Adipose tissue (tissue), 3 donors: ENCODE measurements around the gene IER2. TPM values are rescaled to one million over a fixed set of nuclear protein-coding genes. Genes with fewer than 3 reads are reported as not detected.

Experiments
- H3K27ac ChIP-seq: one replicate; pipeline ENCODE4 v1.5.1; 2013; ENCODE audit warnings: low read depth, low read length
- WGBS, 3 donors: extraction: QIAGEN DNeasy Blood & Tissue Kit; methylation state at CpG; one replicate each; pipeline ENCODE4 v1.1.7; 2013; 5-methylcytosine and 5-hydroxymethylcytosine counted together
- polyA plus RNA-seq, 3 donors: library from polyadenylated mRNA; stranded (reverse); fragments of 200-250 nt; gene quantifications; one replicate each; pipeline ENCODE4 v1.2.3, GENCODE V29; 2013
- donor health status: healthy with polysubstance abuse.
- donor health status: Bipolar disorder and iron deficiency.
- donor health status: healthy.

The IER2 gene
- polyA plus RNA-seq, 3 donors = 65.5 to 532 (median 190) TPM

DNA sequence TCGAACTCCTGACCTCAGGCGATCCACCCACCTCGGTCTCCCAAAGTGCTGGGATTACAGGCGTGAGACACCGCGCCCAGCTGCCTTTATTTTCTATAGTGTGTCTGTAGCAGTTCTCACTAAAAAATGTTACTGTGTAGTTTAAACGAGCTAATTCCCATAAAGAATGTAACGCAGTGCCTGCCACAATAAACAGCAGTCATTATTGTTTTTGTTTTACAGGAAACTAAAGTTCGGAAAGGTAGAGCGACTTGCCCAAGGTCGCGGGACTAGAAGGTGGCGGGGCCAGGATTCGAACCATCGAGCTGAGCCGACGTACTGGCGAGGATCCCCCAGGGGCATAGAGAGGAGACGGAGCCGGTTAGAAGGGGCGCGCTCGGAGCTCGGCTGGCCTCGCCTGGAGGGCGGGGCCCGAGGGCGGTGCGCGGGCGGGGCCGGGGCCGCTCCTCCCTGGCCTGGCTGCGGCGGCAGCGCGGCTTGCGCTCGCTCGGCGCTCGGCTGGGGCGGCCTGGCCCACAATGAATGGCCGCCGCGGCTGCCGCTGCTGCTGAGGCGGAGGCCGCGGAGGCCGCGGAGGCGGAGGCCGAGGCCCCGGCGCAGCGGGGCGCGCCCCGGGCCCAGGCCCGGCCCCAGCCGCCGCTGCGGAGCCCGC lies 32.3 kb upstream of the IER2 start, which contains the start of gene NACC1:
TSS of gene NACC1 (plus strand) at position 493 of the 652 bp plus-strand sequence. CDS start 16,944 bp downstream, outside the sequence.
- WGBS, 3 donors = 2 to 3% (median 3%) methylated on average over 39 to 65 of the region's 65 CpGs
- no peak within 1 kb of the TSS for H3K27ac ChIP-seq

DNA sequence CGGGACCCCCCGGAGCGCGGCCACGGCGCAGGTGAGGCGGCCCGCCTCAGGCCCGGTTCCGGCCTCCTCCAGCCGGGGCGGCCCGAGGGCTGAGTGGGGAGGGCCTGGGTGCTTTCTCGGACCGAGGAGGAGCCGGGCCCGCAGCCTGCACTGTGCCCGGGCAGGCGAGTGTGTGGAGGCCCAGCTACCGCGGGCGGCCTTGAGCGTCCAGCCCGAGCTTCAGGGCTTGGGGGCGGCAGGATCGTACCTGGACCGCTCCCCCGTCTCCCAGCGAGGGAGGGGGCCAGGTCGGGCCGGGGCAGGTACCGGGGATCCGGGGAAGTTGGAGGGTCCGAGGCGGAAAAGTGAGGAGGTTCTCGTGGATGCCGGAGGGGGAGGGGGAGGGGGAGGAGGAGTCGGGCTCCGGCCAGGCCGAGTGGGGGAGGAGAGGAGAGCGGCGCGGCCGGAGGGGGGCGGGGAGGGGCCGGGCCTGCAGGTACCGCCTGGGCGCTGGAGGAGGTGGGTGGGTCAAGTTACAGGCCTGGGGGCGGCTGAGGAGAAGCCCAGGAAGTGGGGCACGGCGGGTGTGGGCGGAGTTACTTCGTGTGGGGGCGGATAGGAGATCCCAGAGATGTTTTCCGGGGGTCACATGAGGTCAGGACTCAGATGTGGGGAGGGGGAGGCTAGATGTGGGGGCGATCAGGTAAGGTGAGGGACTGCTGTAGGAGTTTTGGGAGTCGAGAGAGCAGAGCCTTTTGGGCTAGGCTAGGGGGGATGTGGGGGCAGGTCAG lies 31.6 kb upstream of the IER2 start:
- 0 to 1% (median 1%) methylated on average over 35 to 57 of the region's 57 CpGs for WGBS, 3 donors
- no peak overlapping the region for H3K27ac ChIP-seq

DNA sequence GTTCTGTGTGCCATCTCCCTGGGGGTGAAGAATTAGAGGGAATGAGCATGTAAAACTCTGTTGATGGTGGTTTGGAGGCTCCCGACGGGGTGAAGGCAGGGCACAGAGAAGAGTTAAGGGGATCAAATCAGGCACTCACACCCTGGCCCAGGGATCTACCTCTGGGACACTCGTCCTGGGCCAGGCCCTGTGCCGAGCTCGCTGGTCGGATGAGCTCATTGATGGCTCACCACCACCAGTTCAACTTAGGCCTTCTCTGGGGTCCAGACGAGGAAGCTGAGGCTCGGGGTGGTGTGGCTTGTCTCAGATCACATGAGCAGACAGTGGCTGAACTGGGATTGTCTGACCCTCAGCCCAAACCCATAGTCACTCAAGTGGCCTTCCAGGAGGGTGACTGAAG lies 30.6 kb upstream of the IER2 start:
- no peak overlapping the region for H3K27ac ChIP-seq
- 63 to 83% (median 66%) methylated on average over 8 of the region's 8 CpGs for WGBS, 3 donors

DNA sequence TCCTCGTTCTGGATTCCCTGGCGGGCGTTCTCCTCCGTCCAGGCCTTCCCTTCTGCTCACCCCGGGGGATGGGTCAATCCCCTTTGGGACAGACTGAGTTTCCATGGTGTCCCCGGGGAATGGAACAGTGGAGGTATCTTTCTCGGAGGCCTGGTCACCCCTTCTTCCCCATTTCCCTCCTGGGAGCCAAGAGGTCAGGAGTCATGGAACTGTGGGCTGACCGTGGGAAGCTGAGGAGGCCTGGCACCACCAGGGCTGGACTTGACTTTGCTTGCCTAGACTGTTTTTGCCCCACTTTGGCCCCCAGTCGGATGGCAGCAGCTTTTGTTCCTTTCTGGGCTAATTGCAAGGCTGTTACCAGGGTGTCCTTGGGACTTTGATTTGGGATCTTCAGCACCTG lies 30.2 kb upstream of the IER2 start:
- H3K27ac ChIP-seq = no peak overlapping the region
- WGBS, 3 donors = 78 to 83% (median 83%) methylated on average over 9 of the region's 9 CpGs

DNA sequence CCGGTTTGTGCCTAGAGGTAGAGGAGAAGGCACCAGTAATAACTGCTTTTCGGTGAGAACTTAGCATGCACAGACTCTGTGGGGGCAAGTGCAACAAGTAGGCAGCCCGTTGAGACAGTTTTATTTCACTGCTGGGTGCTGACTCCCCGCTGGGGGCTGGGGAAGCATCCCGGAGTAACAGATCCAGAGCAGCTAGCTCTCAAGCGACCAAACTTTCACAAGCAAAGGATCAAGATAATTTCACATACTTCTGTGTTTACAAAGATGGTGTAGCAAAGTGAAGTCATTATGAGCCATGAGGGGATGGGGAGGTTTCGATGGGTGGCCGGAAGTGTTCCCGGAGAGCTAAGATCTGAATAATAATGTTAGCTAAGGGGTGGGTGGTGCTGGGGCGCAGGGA lies 29.4 kb upstream of the IER2 start:
- WGBS, 3 donors = 73 to 80% (median 76%) methylated on average over 10 of the region's 10 CpGs
- H3K27ac ChIP-seq = no peak overlapping the region

DNA sequence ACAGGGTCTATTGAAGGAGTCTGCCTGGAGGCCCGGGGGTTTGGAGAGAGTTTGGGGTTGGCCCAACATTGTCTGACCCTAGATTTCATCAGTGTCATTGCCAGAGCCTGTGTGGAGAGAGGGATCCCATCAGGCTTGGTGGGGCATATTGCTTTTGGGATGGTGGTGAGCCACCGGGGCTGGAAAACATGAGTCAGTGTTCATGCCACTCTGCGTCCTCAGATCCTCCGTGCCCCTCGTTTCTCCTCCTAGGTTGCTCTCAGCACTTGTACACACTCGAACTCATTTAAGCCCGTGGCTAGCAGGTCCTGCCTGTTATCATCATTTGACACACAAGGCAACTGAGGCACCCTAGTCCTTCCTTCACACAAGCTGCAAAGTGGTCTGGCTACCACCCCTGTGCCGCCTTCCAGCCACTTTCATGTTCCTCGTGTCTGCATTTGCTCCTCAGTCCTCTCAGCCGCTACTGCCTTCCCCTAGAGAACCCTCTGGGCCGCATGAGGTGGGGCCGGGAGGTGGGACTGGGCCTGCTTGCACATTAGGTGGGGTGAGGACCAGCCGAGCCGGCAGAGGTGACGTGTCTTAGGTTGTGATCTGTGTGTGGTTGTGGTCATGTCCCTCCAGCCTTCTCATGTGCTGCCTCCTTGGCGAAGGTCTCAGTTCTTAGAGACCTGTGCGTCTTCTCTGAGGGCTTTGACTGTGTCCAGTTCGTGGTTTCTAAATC lies 28.5 kb upstream of the IER2 start:
- H3K27ac ChIP-seq = no peak overlapping the region
- WGBS, 3 donors = 79 to 84% (median 80%) methylated on average over 18 of the region's 18 CpGs

DNA sequence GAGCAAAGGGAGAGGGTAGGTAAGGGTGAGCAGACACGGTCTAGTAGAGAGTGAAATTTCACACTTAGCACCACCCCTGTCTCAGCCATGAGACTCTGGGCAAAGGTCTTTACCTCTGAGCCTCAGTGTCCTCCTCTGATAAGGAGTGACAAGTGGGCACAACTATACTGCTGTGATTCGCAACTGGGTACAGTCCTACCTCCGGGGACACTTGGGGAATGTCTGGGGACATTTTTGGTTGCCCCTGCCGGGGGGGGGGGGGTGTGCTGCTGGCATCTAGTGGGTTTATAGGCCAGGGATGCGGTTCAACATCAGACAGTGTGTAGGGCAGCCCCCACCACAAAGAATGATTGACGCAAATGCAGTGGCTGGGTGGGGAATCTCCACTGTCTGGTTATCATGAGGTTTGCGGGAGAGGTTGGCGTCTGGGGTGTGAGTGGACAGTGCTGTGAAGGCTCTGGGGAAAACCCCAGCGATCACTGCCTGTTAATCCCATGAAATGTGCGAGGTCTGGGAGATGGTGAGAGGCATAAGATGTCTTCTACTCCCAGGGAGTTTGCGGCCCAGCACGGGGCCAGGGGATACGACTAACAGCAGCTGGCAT lies 27.8 kb upstream of the IER2 start:
- H3K27ac ChIP-seq = no peak overlapping the region

DNA sequence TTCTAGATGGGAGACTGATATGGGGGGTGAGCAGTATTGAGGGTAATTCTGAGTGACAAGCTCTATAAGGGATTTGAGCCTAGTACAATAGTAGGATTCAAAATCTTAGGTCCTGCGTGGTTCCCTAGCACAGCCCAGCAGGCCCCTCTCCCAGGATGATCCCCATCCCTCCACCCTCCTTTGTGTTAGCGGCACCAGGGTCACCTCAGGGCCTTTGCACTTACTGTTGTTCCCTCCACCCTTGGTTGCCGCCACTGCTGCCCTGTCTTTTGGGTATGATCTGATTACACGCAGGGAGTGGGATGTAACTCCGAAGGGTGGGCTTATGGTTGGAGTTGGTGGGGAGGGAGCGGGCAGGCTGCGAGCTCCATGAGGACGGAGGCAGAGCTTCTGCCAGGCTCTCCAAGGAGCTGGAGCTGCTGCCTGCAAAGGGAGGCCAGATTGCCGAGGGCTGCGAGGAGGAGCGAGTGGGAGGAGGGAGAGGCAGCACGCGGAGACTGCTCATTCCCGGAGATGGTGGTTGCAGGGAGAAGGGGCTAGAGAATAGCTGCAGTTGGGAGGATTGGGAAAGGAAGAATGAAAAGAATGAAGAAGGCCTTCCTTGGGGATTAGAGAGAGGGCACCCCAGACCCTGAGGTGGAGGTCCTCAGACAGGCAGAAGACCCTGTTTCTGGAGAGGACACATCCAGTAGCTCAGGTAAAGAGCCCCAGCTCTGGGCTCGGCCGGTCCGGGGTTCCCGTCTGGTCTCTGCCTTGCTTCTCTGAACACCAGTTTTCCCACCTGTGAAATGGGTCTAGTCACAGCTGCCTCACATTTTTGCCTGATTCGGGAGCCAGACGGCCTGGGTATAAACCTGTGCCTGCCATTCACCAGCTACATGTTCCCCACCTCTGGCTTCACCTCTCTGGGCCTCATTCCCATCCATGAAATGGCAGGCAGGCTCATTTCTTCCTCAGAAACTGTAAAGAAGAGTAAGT lies 26.9 kb upstream of the IER2 start:
- WGBS, 3 donors = 90 to 93% (median 91%) methylated on average over 20 of the region's 20 CpGs
- no peak overlapping the region for H3K27ac ChIP-seq

More for the DNA sequence above, 27.8 kb upstream of the IER2 start:
- WGBS, 3 donors = 74 to 90% (median 83%) methylated on average over 13 of the region's 13 CpGs

DNA sequence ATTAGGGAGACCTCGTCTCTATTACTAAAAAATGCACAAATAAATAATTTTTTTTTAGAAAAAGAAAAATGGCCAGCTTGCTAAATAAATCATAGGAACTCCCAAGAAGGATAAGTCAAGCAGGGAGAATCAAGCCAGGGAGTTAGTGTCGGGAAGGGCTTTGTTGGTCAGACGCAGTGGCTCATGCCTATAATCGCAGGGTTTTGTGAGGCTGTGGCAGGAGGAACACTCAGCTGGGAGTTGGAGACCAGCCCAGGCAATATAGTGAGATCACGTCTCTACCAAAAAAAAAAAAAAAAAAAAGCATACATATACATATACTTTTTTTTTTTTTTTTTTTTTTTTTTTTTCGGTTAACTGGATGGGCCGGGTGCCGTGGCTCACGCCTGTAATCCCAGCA lies 23.2 kb upstream of the IER2 start:
- WGBS, 3 donors = 78 to 91% (median 89%) methylated on average over 8 to 9 of the region's 9 CpGs
- H3K27ac ChIP-seq = no peak overlapping the region

DNA sequence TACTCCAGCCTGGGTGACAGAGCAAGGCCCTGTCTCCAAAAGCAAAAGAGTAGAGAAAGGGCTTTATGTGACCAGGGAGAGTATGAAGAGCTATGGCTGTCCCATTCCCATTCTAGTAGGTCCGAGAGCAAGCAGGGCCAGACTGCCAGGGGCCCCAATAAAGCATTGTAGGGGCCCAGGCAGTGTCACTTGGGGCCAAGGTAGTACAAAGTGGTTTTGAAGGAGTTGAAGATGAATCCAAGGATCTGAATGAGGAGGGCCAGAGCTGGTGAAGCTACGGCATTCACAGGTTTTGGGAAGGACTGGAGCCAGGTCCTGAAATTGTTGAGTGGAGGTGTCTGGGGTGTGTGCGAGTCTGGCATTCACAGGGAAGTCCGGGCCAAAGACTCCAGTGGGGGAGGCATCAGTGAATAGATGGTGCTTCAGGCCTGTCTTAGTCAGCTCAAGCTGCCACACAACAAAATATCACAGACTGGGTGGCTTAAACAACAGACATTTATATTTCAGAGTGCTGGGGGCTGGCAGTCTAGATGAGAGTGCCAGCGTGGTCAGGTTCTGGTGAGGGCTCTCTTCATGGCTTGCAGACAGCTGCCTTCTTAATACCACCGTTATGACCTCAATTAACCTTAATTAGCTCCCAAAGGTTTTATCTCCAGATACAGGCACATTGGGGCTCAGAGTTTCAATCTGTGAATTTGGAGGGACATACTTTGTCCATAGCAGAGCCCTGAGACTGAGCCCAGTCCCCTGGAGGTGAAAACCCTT lies 22.2 kb upstream of the IER2 start:
- WGBS, 3 donors = 86 to 94% (median 90%) methylated on average over 6 of the region's 6 CpGs

DNA sequence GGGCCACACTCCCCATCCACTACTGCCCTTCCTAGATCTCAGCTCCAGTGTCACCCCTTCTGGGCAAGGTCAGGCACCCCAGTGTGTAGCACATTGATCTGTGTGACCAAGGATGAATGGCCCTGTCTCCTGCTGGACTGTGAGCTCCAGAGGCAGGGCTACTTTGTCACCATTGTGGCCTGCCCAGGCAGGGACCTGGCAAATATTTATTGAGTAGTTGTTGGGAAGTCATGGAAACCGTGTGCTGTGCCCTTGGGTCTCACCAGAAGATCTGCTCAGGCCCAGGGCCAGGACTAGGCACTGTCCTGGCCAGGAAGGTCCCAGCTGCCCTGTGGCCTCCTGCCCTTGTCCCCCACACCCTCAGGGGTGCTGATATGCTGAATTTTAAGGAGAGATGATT lies 21.6 kb upstream of the IER2 start:
- 38 to 78% (median 67%) methylated on average over 1 of the region's 1 CpG for WGBS, 3 donors
- H3K27ac ChIP-seq = no peak overlapping the region

More for the DNA sequence above, 22.2 kb upstream of the IER2 start:
- no peak overlapping the region for H3K27ac ChIP-seq

DNA sequence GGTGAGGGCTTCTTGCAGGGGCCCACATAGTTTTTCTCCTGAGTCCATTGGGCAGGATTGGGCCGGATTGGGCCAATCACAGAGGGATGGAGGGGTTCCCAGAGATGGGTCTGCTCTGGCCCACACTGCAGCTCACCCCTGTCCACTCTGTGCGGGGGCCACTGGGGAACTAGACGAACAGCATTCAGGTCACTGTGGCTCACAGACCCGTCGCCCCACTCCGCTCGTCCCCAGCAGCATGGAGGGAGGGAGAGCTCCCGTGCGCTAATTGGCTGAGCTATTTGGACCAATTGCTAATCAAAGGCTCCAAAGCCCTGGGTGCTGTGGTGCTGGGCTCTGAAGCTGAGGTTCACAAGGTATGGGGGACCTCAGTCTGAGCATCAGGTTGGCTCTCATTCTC lies 20.8 kb upstream of the IER2 start:
- H3K27ac ChIP-seq = no peak overlapping the region
- 94 to 96% (median 94%) methylated on average over 9 of the region's 9 CpGs for WGBS, 3 donors

DNA sequence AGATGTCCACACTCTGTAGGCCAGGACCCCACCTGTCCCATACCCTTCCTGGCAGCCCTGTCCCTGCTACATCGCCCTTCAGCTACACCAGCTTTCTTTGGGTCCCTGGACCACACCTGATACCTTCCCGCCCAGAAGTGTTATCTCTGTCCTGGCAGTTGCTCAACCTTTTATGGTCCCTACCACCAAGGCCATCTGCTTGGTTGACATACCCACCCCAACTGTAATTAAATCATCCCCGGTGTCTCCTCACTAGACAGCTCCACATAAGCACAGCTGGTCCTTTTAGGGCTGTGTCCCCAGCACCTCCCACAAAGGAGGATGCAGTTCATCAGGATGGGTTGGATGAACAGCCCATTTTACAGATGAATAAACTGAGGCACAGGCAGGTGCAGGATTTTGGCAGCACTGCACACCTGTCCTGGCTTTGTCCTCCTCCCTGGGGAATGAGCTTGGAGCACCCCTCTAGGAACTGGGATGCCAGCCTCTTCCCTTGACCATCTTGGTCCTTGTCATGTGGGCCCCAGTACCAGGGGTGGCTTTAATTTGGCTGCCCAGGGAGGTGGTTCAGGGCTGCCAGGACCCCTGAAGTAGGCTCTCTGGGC lies 19.2 kb upstream of the IER2 start:
- no peak overlapping the region for H3K27ac ChIP-seq
- 73 to 96% (median 93%) methylated on average over 3 of the region's 3 CpGs for WGBS, 3 donors

DNA sequence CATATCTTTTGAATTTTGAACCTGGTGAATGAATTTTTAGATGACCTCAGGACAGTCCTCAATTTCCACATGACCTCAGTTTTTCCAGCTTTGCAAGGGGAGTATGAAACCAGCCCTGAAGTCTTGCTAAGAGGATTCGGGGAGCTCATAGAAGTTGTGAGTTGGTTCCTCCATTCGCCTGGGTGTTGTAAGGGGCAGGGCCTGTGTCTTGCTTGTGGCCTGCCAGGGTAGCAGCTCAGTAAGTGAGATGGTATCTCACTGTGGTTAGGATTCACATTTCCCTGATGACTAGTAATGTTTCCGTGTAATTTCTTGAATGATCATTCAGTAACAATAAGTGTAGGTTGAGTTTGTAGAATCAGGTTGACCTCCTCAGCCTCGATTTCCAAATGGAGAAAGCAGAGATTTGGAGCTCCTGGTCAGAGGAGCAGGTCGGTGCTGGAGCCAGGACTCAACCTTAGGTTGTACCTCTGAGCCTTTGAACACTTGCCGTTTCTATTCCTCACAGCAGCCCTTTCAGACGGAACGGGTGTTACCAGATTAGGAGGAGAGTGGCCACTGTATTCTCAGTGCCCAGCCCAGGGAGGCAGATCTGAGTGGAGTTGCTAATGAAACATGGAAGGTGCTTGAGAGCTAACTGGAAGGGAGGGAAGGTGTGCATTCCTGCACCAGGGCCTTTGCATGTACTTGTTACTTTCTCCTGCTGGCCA lies 17.6 kb upstream of the IER2 start:
- H3K27ac ChIP-seq = no peak overlapping the region
- 69 to 86% (median 80%) methylated on average over 8 of the region's 8 CpGs for WGBS, 3 donors

DNA sequence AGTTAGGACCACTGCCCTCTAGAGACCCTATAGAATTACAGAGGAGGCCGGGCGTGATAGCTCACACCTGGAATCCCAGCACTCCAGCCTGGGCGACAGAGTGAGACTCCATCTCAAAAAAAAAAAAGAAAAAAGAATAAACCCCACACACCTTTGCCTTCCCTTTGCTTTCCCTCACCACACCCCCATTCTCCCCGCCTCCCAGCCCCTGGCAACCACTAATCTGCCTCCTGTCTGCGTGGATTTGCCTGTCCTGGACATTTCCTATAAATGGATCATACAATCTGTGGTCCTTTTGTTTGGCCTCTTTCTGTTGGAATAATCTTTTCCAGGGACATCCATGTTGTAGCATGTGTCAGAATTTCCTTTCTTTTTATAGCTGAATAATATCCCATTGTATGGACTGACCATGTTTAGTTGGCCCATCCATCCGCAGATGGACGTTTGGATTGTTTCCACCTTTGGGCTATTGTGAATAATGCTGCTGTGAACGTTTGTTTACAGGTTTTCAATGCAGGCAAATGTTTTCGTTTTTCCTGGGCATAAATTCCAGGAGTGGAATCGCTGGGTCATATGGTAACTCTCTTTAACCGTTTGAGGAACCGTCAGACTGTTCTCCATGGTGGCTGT lies 16.9 kb upstream of the IER2 start:
- H3K27ac ChIP-seq = no peak overlapping the region
- 68 to 76% (median 69%) methylated on average over 12 of the region's 12 CpGs for WGBS, 3 donors

DNA sequence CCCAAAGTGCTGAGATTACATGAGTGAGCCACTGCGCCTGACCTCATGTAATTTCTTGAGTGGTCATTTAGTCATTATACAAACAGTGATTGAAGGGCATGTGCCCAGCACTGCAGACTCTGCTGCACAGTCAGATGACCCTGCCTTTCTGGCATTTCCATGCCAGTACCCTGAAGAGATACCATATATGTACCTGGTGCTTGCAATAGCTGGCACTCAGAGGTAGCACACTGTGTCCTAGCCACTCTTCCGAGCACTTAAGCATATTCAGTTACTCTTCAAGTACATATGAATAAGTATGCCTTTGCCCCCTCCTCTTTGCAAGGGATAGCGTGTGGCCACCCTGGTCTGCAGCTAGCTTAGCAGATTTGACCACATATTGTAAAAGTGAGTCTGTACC lies 15.6 kb upstream of the IER2 start:
- H3K27ac ChIP-seq = no peak overlapping the region
- 96 to 97% (median 97%) methylated on average over 3 of the region's 3 CpGs for WGBS, 3 donors
